H9 (cell line): Measurements from ENCODE around the gene MALT1. TPM values are rescaled to one million over a fixed set of nuclear protein-coding genes. Genes with fewer than 3 reads are reported as not detected.

Experiments
- DNase-seq: peaks from one replicate; pipeline ENCODE4 v3.0.0-alpha.2; 2017
- H2AFZ ChIP-seq: one replicate; pipeline ENCODE4 v1.6.1; 2013; ENCODE audit warnings: mild to moderate bottlenecking, low read length, control low read depth, moderate library complexity
- H2AK5ac ChIP-seq: 2 replicates; pipeline ENCODE4 v1.6.1; 2013; ENCODE audit warnings: low read length, control low read depth, mixed read lengths; ENCODE audit not compliant: insufficient read length
- H2BK120ac ChIP-seq: one replicate; pipeline ENCODE4 v1.6.1; 2013; ENCODE audit warnings: low read depth, mild to moderate bottlenecking, low read length, control low read depth, inconsistent platforms; ENCODE audit not compliant: poor library complexity, severe bottlenecking
- H2BK12ac ChIP-seq: 2 replicates; pipeline ENCODE4 v1.6.1; 2013; ENCODE audit warnings: low read length, control low read depth, mixed read lengths, low read depth; ENCODE audit not compliant: insufficient read length
- H2BK15ac ChIP-seq: 2 replicates; pipeline ENCODE4 v1.6.1; 2013; ENCODE audit warnings: low read depth, low read length, control low read depth
- H2BK20ac ChIP-seq: one replicate; pipeline ENCODE4 v1.6.1; 2013; ENCODE audit warnings: low read depth, mild to moderate bottlenecking, low read length, control low read depth, inconsistent platforms; ENCODE audit not compliant: poor library complexity, severe bottlenecking
- H2BK5ac ChIP-seq: 2 replicates; pipeline ENCODE4 v1.6.1; 2013; ENCODE audit warnings: low read length, control low read depth, mixed read lengths; ENCODE audit not compliant: insufficient read length
- H3K14ac ChIP-seq: 2 replicates; pipeline ENCODE4 v1.6.1; 2013; ENCODE audit warnings: low read length, control low read depth; ENCODE audit not compliant: insufficient read depth
- H3K18ac ChIP-seq: 2 replicates; pipeline ENCODE4 v1.6.1; 2013; ENCODE audit warnings: low read depth, mild to moderate bottlenecking, mixed read lengths, low read length, control low read depth; ENCODE audit not compliant: insufficient read length
- H3K23ac ChIP-seq: 2 replicates; pipeline ENCODE4 v1.6.1; 2013; ENCODE audit warnings: low read length, control low read depth, mixed read lengths, low read depth; ENCODE audit not compliant: insufficient read length
- H3K23me2 ChIP-seq: 2 replicates; pipeline ENCODE4 v1.6.1; 2013; ENCODE audit warnings: low read depth, mild to moderate bottlenecking, mixed read lengths, low read length, control low read depth; ENCODE audit not compliant: insufficient read length, poor library complexity, severe bottlenecking
- H3K27ac ChIP-seq: 2 replicates; pipeline ENCODE4 v1.5.1; 2013; ENCODE audit warnings: low read length, control low read depth, mixed read lengths, low read depth; ENCODE audit not compliant: insufficient read length
- H3K27me3 ChIP-seq: 2 replicates; pipeline ENCODE4 v1.6.1; 2013; ENCODE audit warnings: low read length, control low read depth, inconsistent platforms; ENCODE audit not compliant: insufficient read depth
- H3K4ac ChIP-seq: 2 replicates; pipeline ENCODE4 v1.6.1; 2013; ENCODE audit warnings: low read depth, mild to moderate bottlenecking, control low read depth, inconsistent platforms, low read length, moderate library complexity
- H3K4me1 ChIP-seq: 2 replicates; pipeline ENCODE4 v1.6.1; 2013; ENCODE audit warnings: low read length, control low read depth, inconsistent platforms; ENCODE audit not compliant: insufficient read depth
- H3K4me2 ChIP-seq: 2 replicates; pipeline ENCODE4 v1.6.1; 2013; ENCODE audit warnings: low read length, control low read depth, mixed read lengths; ENCODE audit not compliant: insufficient read length, insufficient read depth
- H3K56ac ChIP-seq: 2 replicates; pipeline ENCODE4 v1.6.1; 2013; ENCODE audit warnings: low read depth, mild to moderate bottlenecking, mixed read lengths, low read length, control low read depth; ENCODE audit not compliant: insufficient read length
- H3K79me1 ChIP-seq: 2 replicates; pipeline ENCODE4 v1.6.1; 2013; ENCODE audit warnings: low read depth, mild to moderate bottlenecking, moderate library complexity, low read length, control low read depth, inconsistent platforms; ENCODE audit not compliant: insufficient read depth, poor library complexity, severe bottlenecking
- H3K79me2 ChIP-seq: 2 replicates; pipeline ENCODE4 v1.6.1; 2013; ENCODE audit warnings: low read length, control low read depth, inconsistent platforms; ENCODE audit not compliant: insufficient read depth
- H3K9ac ChIP-seq: 2 replicates; pipeline ENCODE4 v1.6.1; 2013; ENCODE audit warnings: low read length, control low read depth, mixed read lengths; ENCODE audit not compliant: insufficient read length; ENCODE audit errors: extremely low read depth
- H3K9me3 ChIP-seq: one replicate; pipeline ENCODE4 v1.6.1; 2013; ENCODE audit warnings: low read depth, low read length, inconsistent platforms; ENCODE audit not compliant: control insufficient read depth
- H3T11ph ChIP-seq: one replicate; pipeline ENCODE4 v1.6.1; 2013; ENCODE audit warnings: mild to moderate bottlenecking, low read length, control low read depth, inconsistent platforms
- H4K20me1 ChIP-seq: one replicate; pipeline ENCODE4 v1.6.1; 2013; ENCODE audit not compliant: control insufficient read depth, insufficient read length, insufficient read depth
- H4K5ac ChIP-seq: 2 replicates; pipeline ENCODE4 v1.6.1; 2013; ENCODE audit warnings: low read depth, mild to moderate bottlenecking, mixed read lengths, low read length, control low read depth; ENCODE audit not compliant: insufficient read length
- H4K8ac ChIP-seq: replicated peaks from 2 replicates; pipeline ENCODE4 v1.6.1; 2013; ENCODE audit warnings: low read length, control low read depth, mixed read lengths, low read depth; ENCODE audit not compliant: insufficient read length
- H4K91ac ChIP-seq: 2 replicates; pipeline ENCODE4 v1.6.1; 2013; ENCODE audit warnings: low read depth, mild to moderate bottlenecking, moderate library complexity, mixed read lengths, low read length, control low read depth; ENCODE audit not compliant: insufficient read length
- H3K27ac Mint-ChIP-seq, 3 experiments: 2 replicates in 2 of 3; 3 replicates in 1 of 3; pipeline ENCODE4 v1.8.0; 2020 to 2021; ENCODE audit warnings: mixed read lengths in 3 of 3, mild to moderate bottlenecking in 1 of 3, moderate library complexity in 1 of 3
- H3K27me3 Mint-ChIP-seq: 2 replicates; pipeline ENCODE4 v1.8.0; 2021; ENCODE audit warnings: low read depth, mild to moderate bottlenecking, moderate library complexity, mixed read lengths
- H3K36me3 Mint-ChIP-seq, 3 experiments: 2 replicates in 2 of 3; 3 replicates in 1 of 3; pipeline ENCODE4 v1.8.0; 2020 to 2021; ENCODE audit warnings: low read depth in 3 of 3, mixed read lengths in 3 of 3; ENCODE audit not compliant: insufficient read depth in 1 of 3
- H3K4me1 Mint-ChIP-seq, 2 experiments: 2 replicates each; pipeline ENCODE4 v1.8.0; 2020; ENCODE audit warnings: mixed read lengths in 2 of 2
- H3K4me3 Mint-ChIP-seq, 2 experiments: 2 replicates in 1 of 2; 3 replicates in 1 of 2; pipeline ENCODE4 v1.8.0; 2020 to 2021; ENCODE audit warnings: mild to moderate bottlenecking in 2 of 2, mixed read lengths in 2 of 2, moderate library complexity in 1 of 2
- H3K9me3 Mint-ChIP-seq, 2 experiments: 2 replicates in 1 of 2; 3 replicates in 1 of 2; pipeline ENCODE4 v1.8.0; 2020; ENCODE audit warnings: mild to moderate bottlenecking in 2 of 2, mixed read lengths in 2 of 2, moderate library complexity in 1 of 2
- WGBS: extraction: QIAGEN DNeasy Blood & Tissue Kit; methylation state at CpG from one replicate; pipeline ENCODE4 v1.1.7; 2013; ENCODE audit warnings: missing lambda C conversion rate, low lambda C conversion rate, mixed read lengths; ENCODE audit not compliant: insufficient read length; ENCODE audit errors: extremely low coverage; 5-methylcytosine and 5-hydroxymethylcytosine counted together
- total RNA-seq: library from RNA; stranded (reverse); gene quantifications from 2 replicates; pipeline ENCODE4 v1.2.1, GENCODE V29; 2021
- TF ChIP-seq, protein P1 (sequence below): fragments of 200-600 bp; sonication (generic); conservative IDR thresholded peaks from 3 replicates; pipeline ENCODE4 v1.8.0; 2021; ENCODE audit warnings: antibody characterized with exemption, mild to moderate bottlenecking

Gene MALT1
- total RNA-seq, 1 experiment from 2014 or later = 18.1 TPM

DNA sequence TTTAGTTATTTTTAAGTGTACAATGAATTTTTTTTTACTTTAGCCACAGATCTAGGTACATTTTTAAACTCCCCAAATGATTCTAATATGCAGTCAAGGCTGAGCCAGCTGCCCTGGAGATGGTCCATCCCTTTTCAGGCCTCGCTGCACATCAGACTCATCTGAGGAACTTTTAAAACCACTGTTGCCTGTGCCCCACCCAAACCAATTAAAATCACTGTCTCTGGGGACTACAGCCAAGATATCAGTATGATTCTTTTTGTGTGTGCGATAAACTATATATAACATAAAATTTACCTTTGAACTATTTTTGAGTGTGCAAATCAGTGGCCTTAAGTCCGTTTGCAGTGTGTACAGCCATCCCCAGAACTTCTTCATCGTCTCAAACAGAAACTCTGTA, 9.1 kb upstream of the MALT1 start:
- Histone ChIP-seq H2BK5ac (no peak overlapping the region), H3K9me3 (no peaks in the 10 kb centered on the region), H3K14ac (no peak overlapping the region), H2BK12ac (no peak overlapping the region), H3K4me2 (no peak overlapping the region), H3K9ac (no peak overlapping the region), H3K23me2 (no peaks in the 10 kb centered on the region), H3K4me1 (no peaks in the 10 kb centered on the region), H4K91ac (no peak overlapping the region), H2BK20ac (no peak overlapping the region), H3K27me3 (no peaks in the 10 kb centered on the region), H3K79me2 (no peaks in the 10 kb centered on the region), H3K18ac (no peak overlapping the region), H2BK15ac (no peak overlapping the region), H3T11ph (no peak overlapping the region), H4K5ac (no peak overlapping the region), H2BK120ac (no peak overlapping the region), H4K20me1 (no peaks in the 10 kb centered on the region), H3K27ac (no peak overlapping the region), H3K79me1 (no peaks in the 10 kb centered on the region), H2AK5ac (no peak overlapping the region), H4K8ac (no peak overlapping the region), H3K4ac (no peak overlapping the region), H3K23ac (no peak overlapping the region), H3K56ac (no peak overlapping the region), H2AFZ (no peak overlapping the region)
- no CpG with 5 or more reads among the region's 4 CpGs for WGBS
- no peak for DNase-seq
- no peaks in the 10 kb centered on the region for H3K4me1 Mint-ChIP-seq
- H3K27me3 Mint-ChIP-seq = no peaks in the 10 kb centered on the region
- H3K36me3 Mint-ChIP-seq = no peaks in the 10 kb centered on the region
- no peaks in the 10 kb centered on the region for H3K9me3 Mint-ChIP-seq
- TF ChIP-seq, protein P1, sequence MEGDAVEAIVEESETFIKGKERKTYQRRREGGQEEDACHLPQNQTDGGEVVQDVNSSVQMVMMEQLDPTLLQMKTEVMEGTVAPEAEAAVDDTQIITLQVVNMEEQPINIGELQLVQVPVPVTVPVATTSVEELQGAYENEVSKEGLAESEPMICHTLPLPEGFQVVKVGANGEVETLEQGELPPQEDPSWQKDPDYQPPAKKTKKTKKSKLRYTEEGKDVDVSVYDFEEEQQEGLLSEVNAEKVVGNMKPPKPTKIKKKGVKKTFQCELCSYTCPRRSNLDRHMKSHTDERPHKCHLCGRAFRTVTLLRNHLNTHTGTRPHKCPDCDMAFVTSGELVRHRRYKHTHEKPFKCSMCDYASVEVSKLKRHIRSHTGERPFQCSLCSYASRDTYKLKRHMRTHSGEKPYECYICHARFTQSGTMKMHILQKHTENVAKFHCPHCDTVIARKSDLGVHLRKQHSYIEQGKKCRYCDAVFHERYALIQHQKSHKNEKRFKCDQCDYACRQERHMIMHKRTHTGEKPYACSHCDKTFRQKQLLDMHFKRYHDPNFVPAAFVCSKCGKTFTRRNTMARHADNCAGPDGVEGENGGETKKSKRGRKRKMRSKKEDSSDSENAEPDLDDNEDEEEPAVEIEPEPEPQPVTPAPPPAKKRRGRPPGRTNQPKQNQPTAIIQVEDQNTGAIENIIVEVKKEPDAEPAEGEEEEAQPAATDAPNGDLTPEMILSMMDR = no peak
- H3K27ac Mint-ChIP-seq = no peak overlapping the region
- no peak overlapping the region for H3K4me3 Mint-ChIP-seq
